Measurements from ENCODE around the gene LY86. TPM values are rescaled to one million over a fixed set of nuclear protein-coding genes. Genes with fewer than 3 reads are reported as not detected.

Gene LY86
- total RNA-seq, 1 experiment from 2014 or later = not detected

- H3K4me3 Mint-ChIP-seq = no peak overlapping the region
- ChIA-PET CTCF (no interaction called here), POLR2A (no interaction called here)
- ATAC-seq = no peak
- H3K27ac Mint-ChIP-seq = peak overlapping the region; percentile 46
- no peaks in the 10 kb centered on the region for H3K27me3 Mint-ChIP-seq (ENCODE audit: low read depth)
- peaks cover 15% of the 10 kb centered on the region for H3K4me1 Mint-ChIP-seq
- TF ChIP-seq USF2 (CRISPR knock-in tag; IDR thresholded peaks at IDR 0.05) (no peak), NFYB (CRISPR knock-in tag; conservative IDR thresholded peaks at IDR 0.05; ENCODE audit: low read depth) (no peak), ZMAT4 (CRISPR knock-in tag; IDR thresholded peaks at IDR 0.05) (no peak), RELA (CRISPR knock-in tag; IDR thresholded peaks at IDR 0.05; ENCODE audit: borderline replicate concordance) (no peak), FOXP4 (CRISPR knock-in tag; IDR thresholded peaks at IDR 0.05) (no peak), ATF3 (CRISPR knock-in tag; conservative IDR thresholded peaks at IDR 0.05) (no peak), JAZF1 (CRISPR knock-in tag; IDR thresholded peaks at IDR 0.05) (no peak), ZNF425 (CRISPR knock-in tag; conservative IDR thresholded peaks at IDR 0.05) (no peak), NR1H2 (CRISPR knock-in tag; IDR thresholded peaks at IDR 0.05) (no peak), ZNF317 (CRISPR knock-in tag; IDR thresholded peaks at IDR 0.05; ENCODE audit: borderline replicate concordance, low read depth) (no peak), ZNF219 (CRISPR knock-in tag; IDR thresholded peaks at IDR 0.05; ENCODE audit: borderline replicate concordance) (no peak), IRF1 (CRISPR knock-in tag; IDR thresholded peaks at IDR 0.05) (no peak), CDX4 (CRISPR knock-in tag; IDR thresholded peaks at IDR 0.05; ENCODE audit: borderline replicate concordance) (no peak), RORB (CRISPR knock-in tag; IDR thresholded peaks at IDR 0.05) (no peak), ATF1 (CRISPR knock-in tag; IDR thresholded peaks at IDR 0.05) (no peak), CREB1 (CRISPR knock-in tag; IDR thresholded peaks at IDR 0.05) (no peak), MAX (CRISPR knock-in tag; IDR thresholded peaks at IDR 0.05) (no peak), CREM (CRISPR knock-in tag; IDR thresholded peaks at IDR 0.05) (no peak)
- no peaks in the 10 kb centered on the region for H3K36me3 Mint-ChIP-seq
- no peak for DNase-seq (ENCODE audit: low spot score)
- H3K9me3 Mint-ChIP-seq = peaks cover 9% of the 10 kb centered on the region
Measured at GRCh38 chr6:6600875-6601274, 12.4 kb downstream of the LY86 start.

- H3K9me3 Mint-ChIP-seq = peaks cover 11% of the 10 kb centered on the region
- H3K27ac Mint-ChIP-seq = no peak overlapping the region
- ATAC-seq = no peak
- DNase-seq (ENCODE audit: low spot score) = no peak
- CTCF ChIA-PET = no interaction called here
- H3K27me3 Mint-ChIP-seq (ENCODE audit: low read depth) = no peaks in the 10 kb centered on the region
- no peak overlapping the region for H3K4me3 Mint-ChIP-seq
- POLR2A ChIA-PET = no interaction called here
- peaks cover 15% of the 10 kb centered on the region for H3K4me1 Mint-ChIP-seq
- H3K36me3 Mint-ChIP-seq = no peaks in the 10 kb centered on the region
- TF ChIP-seq HMGXB4 (CRISPR knock-in tag; IDR thresholded peaks at IDR 0.05) = no peak
- TF ChIP-seq JUN (CRISPR knock-in tag; IDR thresholded peaks at IDR 0.05) = no peak
- TF ChIP-seq ZNF423 (CRISPR knock-in tag; IDR thresholded peaks at IDR 0.05) = no peak
- no peak for TF ChIP-seq TCF7 (CRISPR knock-in tag; IDR thresholded peaks at IDR 0.05; ENCODE audit: low read depth)
- TF ChIP-seq E2F4 (CRISPR knock-in tag; IDR thresholded peaks at IDR 0.05; ENCODE audit: borderline replicate concordance, low read depth) = no peak
- TF ChIP-seq TP53 (CRISPR knock-in tag; IDR thresholded peaks at IDR 0.05) = no peak
- no peak for TF ChIP-seq ZBTB21 (CRISPR knock-in tag; IDR thresholded peaks at IDR 0.05; ENCODE audit: borderline replicate concordance)
Measured at GRCh38 chr6:6602262-6602661, 13.7 kb downstream of the LY86 start.

All from WTC11 (cell line).